ENCODE data around the gene COX17. TPM values are rescaled to one million over a fixed set of nuclear protein-coding genes. Genes with fewer than 3 reads are reported as not detected.
A peak's percentile ranks its signal among the peaks of the same experiment; 100 is the strongest.

The COX17 gene
- total RNA-seq, 4 donors from 2014 or later: 3.1 to 56.5 (median 23.1) TPM

DNA sequence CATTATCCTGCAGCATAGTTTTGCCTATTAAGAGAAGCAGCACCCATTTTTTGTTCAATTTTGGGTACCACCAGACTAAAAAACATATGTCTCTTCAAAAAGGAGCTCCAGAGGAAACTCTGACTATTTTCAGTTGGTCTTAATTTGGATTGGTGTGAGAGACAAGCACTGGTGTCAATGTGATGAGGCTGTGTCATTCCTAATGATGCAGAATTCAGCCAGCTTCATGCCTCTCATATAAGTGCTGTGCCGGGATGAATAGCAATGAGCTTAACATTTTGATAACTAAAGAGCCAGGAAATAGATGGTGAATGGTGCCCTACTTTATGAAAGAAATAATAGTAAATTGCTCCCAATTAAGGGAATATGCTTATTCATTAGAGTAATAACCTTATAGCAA lies 32.7 kb downstream of the COX17 start:
- no peak overlapping the region for H3K27ac ChIP-seq
- H3K36me3 ChIP-seq: no peaks in the 10 kb centered on the region
- H3K27me3 ChIP-seq: no peaks in the 10 kb centered on the region
- TF ChIP-seq, protein P1, sequence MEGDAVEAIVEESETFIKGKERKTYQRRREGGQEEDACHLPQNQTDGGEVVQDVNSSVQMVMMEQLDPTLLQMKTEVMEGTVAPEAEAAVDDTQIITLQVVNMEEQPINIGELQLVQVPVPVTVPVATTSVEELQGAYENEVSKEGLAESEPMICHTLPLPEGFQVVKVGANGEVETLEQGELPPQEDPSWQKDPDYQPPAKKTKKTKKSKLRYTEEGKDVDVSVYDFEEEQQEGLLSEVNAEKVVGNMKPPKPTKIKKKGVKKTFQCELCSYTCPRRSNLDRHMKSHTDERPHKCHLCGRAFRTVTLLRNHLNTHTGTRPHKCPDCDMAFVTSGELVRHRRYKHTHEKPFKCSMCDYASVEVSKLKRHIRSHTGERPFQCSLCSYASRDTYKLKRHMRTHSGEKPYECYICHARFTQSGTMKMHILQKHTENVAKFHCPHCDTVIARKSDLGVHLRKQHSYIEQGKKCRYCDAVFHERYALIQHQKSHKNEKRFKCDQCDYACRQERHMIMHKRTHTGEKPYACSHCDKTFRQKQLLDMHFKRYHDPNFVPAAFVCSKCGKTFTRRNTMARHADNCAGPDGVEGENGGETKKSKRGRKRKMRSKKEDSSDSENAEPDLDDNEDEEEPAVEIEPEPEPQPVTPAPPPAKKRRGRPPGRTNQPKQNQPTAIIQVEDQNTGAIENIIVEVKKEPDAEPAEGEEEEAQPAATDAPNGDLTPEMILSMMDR (IDR thresholded peaks at IDR 0.05): no peak
- no peak for TF ChIP-seq POLR2A (IDR thresholded peaks at IDR 0.05)
- no peak for DNase-seq
- H3K4me3 ChIP-seq: no peak overlapping the region
- intact Hi-C loops (cut with DNase I; ENCODE audit: low total_unique reads): no loop called here
- H3K4me1 ChIP-seq: peaks cover 0 to 5% of the 10 kb centered on the region in 2 donors
- H3K9me3 ChIP-seq: no peaks in the 10 kb centered on the region

DNA sequence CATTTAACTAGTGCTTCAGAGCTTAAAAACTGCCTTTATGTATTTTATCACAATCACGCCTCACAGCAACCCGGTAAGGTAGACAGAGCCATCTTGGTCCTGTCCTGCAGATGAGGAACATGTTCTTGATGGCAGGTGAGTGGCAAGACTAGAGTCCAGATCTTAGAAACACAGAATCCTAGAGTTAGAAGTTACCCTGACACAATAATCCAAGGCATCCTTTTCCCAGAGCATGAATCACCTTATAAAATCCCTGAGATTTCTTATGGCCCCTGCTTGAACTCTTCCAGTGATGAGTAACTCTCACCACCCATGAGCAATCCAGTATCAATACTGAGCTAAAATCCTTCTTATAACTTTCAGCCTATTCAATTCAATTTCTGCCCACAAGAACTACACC lies 33.7 kb downstream of the COX17 start:
- Histone ChIP-seq H3K27me3 (no peaks in the 10 kb centered on the region), H3K27ac (peak overlapping the region in 1 of 2 donors; percentile 69), H3K36me3 (no peaks in the 10 kb centered on the region), H3K4me1 (peaks cover 0 to 5% of the 10 kb centered on the region in 2 donors), H3K4me3 (no peak overlapping the region), H3K9me3 (no peaks in the 10 kb centered on the region)
- TF ChIP-seq, protein P1 (IDR thresholded peaks at IDR 0.05): no peak
- no peak for TF ChIP-seq POLR2A (IDR thresholded peaks at IDR 0.05)
- no peak for DNase-seq
- intact Hi-C loops (cut with DNase I; ENCODE audit: low total_unique reads): no loop called here

DNA sequence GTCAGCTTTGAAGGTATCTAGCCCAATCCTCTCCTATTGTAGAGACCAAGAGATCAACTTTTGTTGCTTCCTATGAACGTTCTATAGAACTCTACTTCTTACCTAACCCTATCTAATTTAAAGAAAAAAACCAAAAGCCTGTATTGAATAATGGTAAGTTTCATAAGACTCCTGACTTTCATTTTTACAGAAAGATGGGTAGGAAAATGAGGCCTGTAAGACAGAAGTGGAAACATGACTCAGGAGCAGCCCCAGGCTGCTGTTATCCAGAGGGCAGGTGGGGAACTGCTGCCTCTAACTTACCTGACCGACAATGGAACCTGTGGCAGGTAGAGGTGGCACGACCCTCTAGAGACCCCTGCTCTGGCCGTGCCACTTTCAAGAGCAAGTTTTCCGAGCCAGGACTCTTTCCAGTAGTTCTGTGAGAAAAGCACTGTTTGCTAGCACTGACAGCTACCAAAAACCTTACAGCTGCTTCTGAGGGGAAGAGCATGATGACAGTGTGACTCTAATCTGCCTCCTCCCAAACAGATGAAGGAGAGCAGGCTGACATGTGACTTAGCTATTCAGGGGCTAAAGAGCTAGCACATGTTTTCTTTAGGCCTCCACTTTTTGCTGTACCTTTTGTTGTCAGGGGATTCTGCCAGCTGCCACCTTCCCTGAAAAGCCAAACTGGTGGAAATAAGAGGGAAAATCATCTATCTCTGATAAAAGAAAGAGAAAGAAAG lies 34.3 kb downstream of the COX17 start:
- H3K4me3 ChIP-seq: no peak overlapping the region
- H3K36me3 ChIP-seq: no peaks in the 10 kb centered on the region
- intact Hi-C loops (cut with DNase I; ENCODE audit: low total_unique reads): no loop called here
- no peaks in the 10 kb centered on the region for H3K27me3 ChIP-seq
- no peaks in the 10 kb centered on the region for H3K9me3 ChIP-seq
- peak overlapping the region in 1 of 2 donors; percentile 69 for H3K27ac ChIP-seq
- H3K4me1 ChIP-seq: peaks cover 0 to 1% of the 10 kb centered on the region in 2 donors
- no peak for DNase-seq
- no peak for TF ChIP-seq POLR2A (IDR thresholded peaks at IDR 0.05)
- TF ChIP-seq, protein P1 (IDR thresholded peaks at IDR 0.05): no peak

DNA sequence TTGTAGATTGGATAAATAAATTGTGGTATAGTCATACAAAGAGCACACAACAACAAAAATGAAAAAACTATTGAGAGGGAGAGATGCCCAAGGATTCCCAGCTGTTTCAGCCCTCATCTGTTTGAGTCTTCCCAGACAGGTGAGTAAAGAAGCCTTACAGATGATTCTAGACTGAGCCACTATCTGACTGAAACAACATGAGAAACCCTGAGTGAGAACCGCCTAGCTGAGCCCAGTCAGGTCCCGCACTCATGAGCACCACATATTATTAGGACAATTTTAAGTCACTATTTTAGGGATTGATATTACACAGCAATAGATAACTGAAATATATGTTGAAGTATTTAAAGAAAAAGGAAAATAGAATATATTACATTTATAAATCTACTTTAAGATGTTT lies 35.8 kb downstream of the COX17 start:
- H3K4me3 ChIP-seq: no peak overlapping the region
- no peaks in the 10 kb centered on the region for H3K4me1 ChIP-seq
- intact Hi-C loops (cut with DNase I; ENCODE audit: low total_unique reads): no loop called here
- H3K27ac ChIP-seq: no peak overlapping the region
- no peaks in the 10 kb centered on the region for H3K36me3 ChIP-seq
- no peaks in the 10 kb centered on the region for H3K27me3 ChIP-seq
- H3K9me3 ChIP-seq: no peaks in the 10 kb centered on the region
- TF ChIP-seq, protein P1 (IDR thresholded peaks at IDR 0.05): no peak
- TF ChIP-seq POLR2A (IDR thresholded peaks at IDR 0.05): no peak
- DNase-seq: no peak

DNA sequence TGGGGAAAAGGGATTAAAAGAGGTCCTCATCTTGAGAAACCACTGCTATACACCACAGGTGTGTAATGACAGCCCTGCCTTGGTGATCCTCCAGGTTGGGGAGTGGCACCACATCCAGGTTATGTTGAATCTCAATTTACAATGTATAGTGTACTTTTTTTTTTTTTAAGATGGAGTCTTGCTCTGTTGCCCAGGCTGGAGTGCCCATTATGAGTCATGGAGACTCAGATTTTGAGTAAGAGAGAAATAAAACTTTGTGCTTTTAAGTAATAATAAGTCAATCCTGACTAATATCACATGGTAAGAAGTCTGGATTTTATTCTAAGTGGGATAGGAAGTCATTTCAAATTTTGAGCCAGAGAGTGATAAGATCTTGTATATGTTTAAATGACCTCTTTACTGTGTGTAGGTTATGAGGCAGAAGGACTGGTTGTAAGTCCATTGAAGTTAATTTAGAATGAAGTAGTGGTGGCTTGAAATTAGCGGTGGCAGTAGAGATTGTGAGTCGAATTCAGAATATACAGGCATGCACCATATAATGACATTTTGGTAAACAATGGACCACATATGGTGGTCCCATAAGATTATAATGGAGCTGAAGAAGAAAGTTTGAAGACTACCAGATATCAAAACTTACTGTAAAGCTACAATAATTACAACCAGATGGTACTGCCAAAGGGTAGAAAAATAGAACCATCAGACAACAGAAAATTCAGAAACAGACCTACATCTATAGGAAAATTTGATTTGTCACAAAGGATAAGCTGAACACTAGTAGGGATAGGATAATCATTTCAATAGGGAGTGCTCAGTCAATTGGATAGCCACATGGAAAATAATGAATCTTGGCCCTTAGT lies 37.5 kb downstream of the COX17 start:
- TF ChIP-seq, protein P1 (IDR thresholded peaks at IDR 0.05): no peak
- TF ChIP-seq POLR2A (IDR thresholded peaks at IDR 0.05): no peak
- H3K36me3 ChIP-seq: no peaks in the 10 kb centered on the region
- H3K4me3 ChIP-seq: no peak overlapping the region

More for the DNA sequence above, 37.5 kb downstream of the COX17 start:
- intact Hi-C loops (cut with DNase I; ENCODE audit: low total_unique reads): no loop called here
- peak overlapping the region in 1 of 2 donors; percentile 89 for H3K27ac ChIP-seq
- no peaks in the 10 kb centered on the region for H3K9me3 ChIP-seq
- no peaks in the 10 kb centered on the region for H3K27me3 ChIP-seq
- DNase-seq: no peak
- H3K4me1 ChIP-seq: no peaks in the 10 kb centered on the region

Data from uterus (tissue), 4 donors.